Skin epidermis (tissue), 12 donors: ENCODE results near the gene MLF2.
A peak's percentile ranks its signal among the peaks of the same experiment; 100 is the strongest.

ENCODE experiments used
- H3K27ac ChIP-seq, 21 experiments: fragments of 200-600 bp; sonication (generic) in 11 of 21; one replicate each; pipeline ENCODE4 v1.5.0; 2020; ENCODE audit warnings: mild to moderate bottlenecking in 3 of 21, inconsistent platforms in 2 of 21, moderate library complexity in 2 of 21
- H3K4me3 ChIP-seq, 7 experiments: fragments of 200-600 bp; sonication (generic) in 2 of 7; one replicate each; pipeline ENCODE4 v1.5.0; 2020; ENCODE audit warnings: inconsistent platforms in 2 of 7, mild to moderate bottlenecking in 2 of 7, moderate library complexity in 1 of 7

Gene MLF2

GRCh38 chr12:6768437-6768914 is 15.5 kb upstream of the MLF2 start:
- H3K4me3 ChIP-seq = peak overlapping the region in 6 of 7 experiments; percentile 50 to 80 (median 76)
- peak overlapping the region in 14 of 21 experiments; percentile 23 to 94 (median 83) for H3K27ac ChIP-seq

- Histone ChIP-seq H3K27ac (peak overlapping the region; percentile 30 to 94 (median 82)), H3K4me3 (peak overlapping the region; percentile 50 to 80 (median 75))
Observed at GRCh38 chr12:6767353-6768319, 14.7 kb upstream of the MLF2 start.

- peak overlapping the region; percentile 68 to 94 (median 82) for H3K27ac ChIP-seq
Observed at GRCh38 chr12:6766651-6767349, 13.9 kb upstream of the MLF2 start.

GRCh38 chr12:6765634-6766581 is 13.0 kb upstream of the MLF2 start, which contains the start of gene PTMS:
Gene PTMS, plus strand, starts transcription at chr12:6766363. Its CDS starts 343 bp downstream, at chr12:6766706.
- Histone ChIP-seq H3K4me3 (peak within 1 kb of the TSS; percentile 50 to 80 (median 75)), H3K27ac (peak within 1 kb of the TSS; percentile 68 to 94 (median 82))

More at GRCh38 chr12:6766651-6767349, 13.9 kb upstream of the MLF2 start:
- peak overlapping the region; percentile 50 to 80 (median 75) for H3K4me3 ChIP-seq

GRCh38 chr12:6765048-6765633 is 12.2 kb upstream of the MLF2 start:
- H3K27ac ChIP-seq = peak overlapping the region in 19 of 21 experiments; percentile 77 to 94 (median 85)
- H3K4me3 ChIP-seq = peak overlapping the region in 6 of 7 experiments; percentile 57 to 80 (median 76)

- Histone ChIP-seq H3K27ac (peak overlapping the region in 20 of 21 experiments; percentile 58 to 94 (median 84)), H3K4me3 (peak overlapping the region in 4 of 7 experiments; percentile 5 to 32 (median 14))
Observed at GRCh38 chr12:6764011-6764828, 11.3 kb upstream of the MLF2 start.

- Histone ChIP-seq H3K27ac (peak overlapping the region in 20 of 21 experiments; percentile 58 to 94 (median 84)), H3K4me3 (no peak overlapping the region)
Observed at GRCh38 chr12:6763380-6763779, 10.4 kb upstream of the MLF2 start.

- Histone ChIP-seq H3K27ac (no peak overlapping the region), H3K4me3 (no peak overlapping the region)
Observed at GRCh38 chr12:6759741-6760140, 6.8 kb upstream of the MLF2 start.

GRCh38 chr12:6758506-6759095 is 5.7 kb upstream of the MLF2 start:
- no peak overlapping the region for H3K4me3 ChIP-seq
- H3K27ac ChIP-seq = no peak overlapping the region

- H3K4me3 ChIP-seq = no peak overlapping the region
- no peak overlapping the region for H3K27ac ChIP-seq
Observed at GRCh38 chr12:6757028-6757690, 4.2 kb upstream of the MLF2 start.

GRCh38 chr12:6754411-6754810 is 1.5 kb upstream of the MLF2 start:
- H3K4me3 ChIP-seq = no peak overlapping the region
- peak overlapping the region in 11 of 21 experiments; percentile 55 to 100 (median 98) for H3K27ac ChIP-seq

- Histone ChIP-seq H3K27ac (peak overlapping the region in 19 of 21 experiments; percentile 25 to 100 (median 97)), H3K4me3 (peak overlapping the region in 3 of 7 experiments; percentile 71 to 78 (median 76))
Observed at GRCh38 chr12:6753772-6754356, 923 bp upstream of the MLF2 start.

GRCh38 chr12:6752167-6752920 is 597 bp downstream of the MLF2 start:
- Histone ChIP-seq H3K27ac (peak overlapping the region; percentile 71 to 100 (median 97)), H3K4me3 (peak overlapping the region; percentile 65 to 86 (median 76))

- peak overlapping the region in 13 of 21 experiments; percentile 87 to 100 (median 97) for H3K27ac ChIP-seq
- H3K4me3 ChIP-seq = peak overlapping the region in 6 of 7 experiments; percentile 65 to 86 (median 74)
Observed at GRCh38 chr12:6751767-6752166, 1.2 kb downstream of the MLF2 start.

GRCh38 chr12:6750506-6750905 is 2.4 kb downstream of the MLF2 start:
- Histone ChIP-seq H3K4me3 (no peak overlapping the region), H3K27ac (no peak overlapping the region)

- no peak overlapping the region for H3K27ac ChIP-seq
Observed at GRCh38 chr12:6748761-6749160, 4.2 kb downstream of the MLF2 start.

More at GRCh38 chr12:6748761-6749160, 4.2 kb downstream of the MLF2 start:
- H3K4me3 ChIP-seq = no peak overlapping the region
